Panc1 (cell line): ENCODE data around the gene SERPINE2. TPM values are rescaled to one million over a fixed set of nuclear protein-coding genes. Genes with fewer than 3 reads are reported as not detected.

Experiments
- ATAC-seq: fragments of 200-7000 bp; cut with Tn5 transposase; 2 replicates; pipeline ENCODE4 v1.9.1; 2020; ENCODE audit warnings: mild to moderate bottlenecking, moderate library complexity
- BruUV-seq: library from RNA; stranded (reverse); fragments of 400-500 nt; replicated peaks from 2 replicates; lab custom pipeline; 2021; lab: Mats Ljungman, UMichigan
- CTCF ChIA-PET: fragments of 300-600 bp; sonication (Branson Sonifier 250); formaldehyde crosslinking; loops from one replicate; lab custom pipeline; 2022; ENCODE audit warnings: antibody characterized with exemption; lab: Charles Lee
- POLR2A ChIA-PET: fragments of 300-600 bp; sonication (Branson Sonifier 250); formaldehyde crosslinking; loops from one replicate; lab custom pipeline; 2022; ENCODE audit warnings: antibody characterized with exemption; lab: Charles Lee
- DNase-seq: peaks from one replicate; pipeline ENCODE4 v3.0.0-alpha.2; 2010; ENCODE audit warnings: low read depth, low spot score
- H3K27ac ChIP-seq: 2 replicates; pipeline ENCODE4 v1.5.1; 2011; ENCODE audit warnings: mild to moderate bottlenecking, low read length, inconsistent platforms
- H3K27me3 ChIP-seq: fragments of 200-500 bp; sonication (Bioruptor generic); 2 replicates; pipeline ENCODE4 v1.6.0; 2014; ENCODE audit warnings: low read length, inconsistent platforms; ENCODE audit not compliant: control insufficient read depth, insufficient read depth
- H3K36me3 ChIP-seq: fragments of 200-500 bp; sonication (Bioruptor generic); 2 replicates; pipeline ENCODE4 v1.5.1; 2014; ENCODE audit warnings: inconsistent platforms, mild to moderate bottlenecking, low read length, moderate library complexity; ENCODE audit not compliant: control insufficient read depth, insufficient read depth
- H3K4me1 ChIP-seq: 2 replicates; pipeline ENCODE4 v1.5.1; 2011; ENCODE audit warnings: inconsistent platforms, mild to moderate bottlenecking, low read length, moderate library complexity; ENCODE audit not compliant: control insufficient read depth, insufficient read depth
- H3K4me3 ChIP-seq, 2 experiments: 2 replicates each; pipeline ENCODE4 v1.5.1; 2011 to 2012; ENCODE audit warnings: low read depth in 2 of 2, low read length in 2 of 2, mild to moderate bottlenecking in 2 of 2, inconsistent platforms in 1 of 2, moderate library complexity in 1 of 2
- H3K9me3 ChIP-seq: fragments of 200-500 bp; sonication (Bioruptor generic); 2 replicates; pipeline ENCODE4 v1.5.1; 2014; ENCODE audit warnings: low read depth, mild to moderate bottlenecking, inconsistent platforms, low read length, moderate library complexity; ENCODE audit not compliant: control insufficient read depth, insufficient read depth
- CTCF ChIP-seq: fragments of 450-650 bp; IDR thresholded peaks from 2 replicates; pipeline ENCODE4 v1.5.1; 2017; ENCODE audit warnings: mild to moderate bottlenecking
- POLR2AphosphoS5 ChIP-seq: IDR thresholded peaks from 2 replicates; pipeline ENCODE4 v1.6.1; 2012; ENCODE audit warnings: mild to moderate bottlenecking, low read depth, low read length, moderate library complexity
- REST ChIP-seq, 2 experiments: IDR thresholded peaks; 2 replicates each; pipeline ENCODE4 v1.6.1; 2011 to 2012; ENCODE audit warnings: low read depth in 2 of 2, control low read depth in 1 of 2, low read length in 1 of 2, mild to moderate bottlenecking in 1 of 2, moderate library complexity in 1 of 2; ENCODE audit not compliant: insufficient read depth in 1 of 2
- SIN3A ChIP-seq: IDR thresholded peaks from 2 replicates; pipeline ENCODE4 v1.6.1; 2012; ENCODE audit warnings: low read depth, mild to moderate bottlenecking, low read length, moderate library complexity, borderline replicate concordance; ENCODE audit not compliant: insufficient read depth
- TCF7L2 ChIP-seq: IDR thresholded peaks from 2 replicates; pipeline ENCODE4 v1.6.1; 2011; ENCODE audit warnings: mild to moderate bottlenecking, low read depth, low read length, inconsistent platforms
- in situ Hi-C: cut with HindIII; loops from 2 replicates; pipeline ENCODE4 v1.10.0; 2016; ENCODE audit warnings: low sequenced_read_pairs, low pct_unique_long_range_greater_than_20kb
- intact Hi-C: fragments of 100-400 bp; cut with micrococcal nuclease; formaldehyde crosslinking; loops from one replicate; pipeline ENCODE4 v1.10.0; 2022; ENCODE audit not compliant: unreplicated experiment
- total RNA-seq: library from RNA; stranded (reverse); gene quantifications from one replicate; pipeline ENCODE4 v1.2.1, GENCODE V29; 2021; ENCODE audit not compliant: unreplicated experiment

Gene SERPINE2
- total RNA-seq, 1 experiment from 2014 or later = 3.1 TPM

GRCh38 chr2:224033601-224034000, 5.5 kb downstream of the SERPINE2 start:
- DNase-seq (no peak), ATAC-seq (no peak)
- intact Hi-C loops (no loop called here), in situ Hi-C loops (no loop called here)
- Histone ChIP-seq H3K27ac (no peak overlapping the region), H3K36me3 (peaks cover 3% of the 10 kb centered on the region; the same call in 1 of the 2 replicates), H3K4me1 (peaks cover 6% of the 10 kb centered on the region; the same call in 1 of the 2 replicates), H3K27me3 (peaks cover 17% of the 10 kb centered on the region), H3K9me3 (no peaks in the 10 kb centered on the region), H3K4me3 (no peak overlapping the region)
- ChIA-PET POLR2A (no interaction called here), CTCF (no interaction called here)
- BruUV-seq = no TSS peak
- TF ChIP-seq CTCF (no peak), REST (IDR thresholded peaks at IDR 0.05; ENCODE audit: insufficient read depth in 1 of 2, low read depth in 2 of 2, low read length in 1 of 2) (no peak), TCF7L2 (no peak), POLR2AphosphoS5 (no peak), SIN3A (no peak)

DNA sequence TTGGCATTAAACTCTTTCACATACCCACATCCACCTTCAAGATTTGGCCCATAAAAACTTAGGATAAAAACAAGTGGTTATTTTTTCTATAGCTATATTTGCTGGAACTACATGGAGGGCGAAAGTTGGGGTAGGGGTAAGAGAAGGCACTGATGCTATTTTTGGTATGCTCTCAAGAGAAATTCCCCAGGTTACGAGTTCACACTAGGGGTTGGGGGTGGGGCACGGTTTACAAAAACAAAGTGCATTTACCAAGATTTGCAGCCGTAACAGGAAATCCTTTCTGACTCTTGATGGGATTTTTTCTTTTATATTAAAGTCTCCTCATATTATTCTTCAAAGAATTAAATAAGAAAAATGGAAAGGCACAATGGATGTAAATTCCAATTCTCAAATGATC, 6.8 kb downstream of the SERPINE2 start:
- H3K9me3 ChIP-seq = no peaks in the 10 kb centered on the region
- ChIA-PET CTCF (no interaction called here), POLR2A (no interaction called here)
- in situ Hi-C loops (no loop called here), intact Hi-C loops (no loop called here)
- ATAC-seq = no peak
- H3K4me3 ChIP-seq = no peak overlapping the region
- DNase-seq = no peak
- H3K27me3 ChIP-seq = peaks cover 9% of the 10 kb centered on the region
- H3K4me1 ChIP-seq = no peaks in the 10 kb centered on the region
- H3K27ac ChIP-seq = no peak overlapping the region
- TF ChIP-seq TCF7L2 = no peak
- TF ChIP-seq POLR2AphosphoS5 = no peak
- no peaks in the 10 kb centered on the region for H3K36me3 ChIP-seq
- BruUV-seq = no TSS peak

DNA sequence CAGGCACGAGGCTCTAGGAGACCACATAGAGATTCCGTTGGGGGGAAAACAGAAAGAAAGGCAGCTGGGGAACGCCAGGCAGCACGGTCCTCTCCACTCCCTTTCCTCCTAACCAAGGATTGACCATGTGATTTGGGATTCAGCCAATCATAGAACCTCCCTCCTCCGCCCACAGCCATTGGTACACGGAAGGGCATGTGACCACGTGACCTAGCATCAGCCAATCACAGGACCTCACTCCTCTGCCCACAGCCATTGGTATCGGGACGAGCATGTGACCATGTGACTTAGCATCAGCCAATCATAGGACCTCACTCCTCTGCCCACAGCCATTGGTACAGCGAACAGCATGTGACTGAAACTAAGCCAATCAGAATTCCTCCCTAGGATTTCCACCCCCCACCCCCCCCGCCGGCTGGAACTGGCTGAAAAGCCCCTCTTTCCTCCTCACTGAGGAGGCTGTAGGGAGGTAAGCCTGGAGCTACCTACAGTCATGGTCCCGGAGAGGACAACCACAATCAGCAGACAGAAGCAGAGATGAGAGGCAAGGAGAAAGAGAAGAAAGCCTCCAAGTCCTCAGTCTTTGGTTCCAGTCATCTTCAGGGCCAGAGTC, 7.6 kb downstream of the SERPINE2 start:
- TF ChIP-seq SIN3A (no peak), TCF7L2 (no peak), CTCF (no peak)
- intact Hi-C loops (no loop called here), in situ Hi-C loops (no loop called here)
- Histone ChIP-seq H3K4me3 (no peak overlapping the region), H3K27me3 (peaks cover 8% of the 10 kb centered on the region), H3K36me3 (no peaks in the 10 kb centered on the region), H3K27ac (no peak overlapping the region), H3K4me1 (no peaks in the 10 kb centered on the region), H3K9me3 (no peaks in the 10 kb centered on the region)
- DNase-seq = no peak
- ChIA-PET CTCF (no interaction called here), POLR2A (no interaction called here)
- no peak for ATAC-seq
- no TSS peak for BruUV-seq
